Sciatic nerve (tissue), 2 donors: Measurements from ENCODE around the gene ABI3BP. TPM values are rescaled to one million over a fixed set of nuclear protein-coding genes. Genes with fewer than 3 reads are reported as not detected.

ENCODE experiments used
- ATAC-seq: fragments of 200-7000 bp; cut with Tn5 transposase; one replicate; pipeline ENCODE4 v1.9.1; 2020; ENCODE audit warnings: mild to moderate bottlenecking, moderate library complexity
- DNase-seq: peaks from one replicate; pipeline ENCODE4 v3.0.0-alpha.2; 2020; ENCODE audit warnings: low spot score
- intact Hi-C: fragments of 100-400 bp; cut with DNase I; formaldehyde crosslinking; loops from one replicate; pipeline ENCODE4 v1.14.2; 2022
- total RNA-seq: library from RNA; stranded (reverse); fragmentation: NEBNext Ultra II Directional; extraction: Animal tissue kit (Norgen Biotek cat#: 25700); gene quantifications from one replicate; pipeline ENCODE4 v1.2.1, GENCODE V29; 2021
- donor health status: DM: no; HTN: no; CAD: no.
- donor health status: DM: no; HTN: no; CAD: no.

ABI3BP gene
- total RNA-seq, 1 donor from 2014 or later = 369 TPM

- ATAC-seq (peak; percentile 27), DNase-seq (no peak)
- intact Hi-C loops = no loop called here
Observed at GRCh38 chr3:100760377-100760776, 232.8 kb downstream of the ABI3BP start.

DNA sequence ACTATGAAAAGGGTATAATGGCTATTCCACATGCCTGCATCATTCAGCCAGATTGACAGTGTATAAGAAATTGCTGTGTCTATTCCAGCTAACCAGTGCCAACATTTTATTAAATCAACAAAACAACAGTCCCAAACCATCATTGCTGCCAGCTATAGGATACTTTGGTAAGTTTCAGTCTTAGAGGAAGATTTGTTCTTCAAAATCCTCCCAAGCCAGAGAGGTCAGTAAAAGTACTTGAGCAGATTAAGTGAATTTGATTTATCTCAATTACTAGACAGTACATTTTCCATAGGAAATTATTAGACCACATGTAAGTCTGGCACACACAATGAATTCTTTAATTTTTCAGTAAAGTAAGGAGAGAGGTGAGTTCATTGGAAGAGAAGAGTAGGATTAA lies 233.3 kb downstream of the ABI3BP start:
- ATAC-seq = no peak
- no peak for DNase-seq
- intact Hi-C loops = no loop called here

DNA sequence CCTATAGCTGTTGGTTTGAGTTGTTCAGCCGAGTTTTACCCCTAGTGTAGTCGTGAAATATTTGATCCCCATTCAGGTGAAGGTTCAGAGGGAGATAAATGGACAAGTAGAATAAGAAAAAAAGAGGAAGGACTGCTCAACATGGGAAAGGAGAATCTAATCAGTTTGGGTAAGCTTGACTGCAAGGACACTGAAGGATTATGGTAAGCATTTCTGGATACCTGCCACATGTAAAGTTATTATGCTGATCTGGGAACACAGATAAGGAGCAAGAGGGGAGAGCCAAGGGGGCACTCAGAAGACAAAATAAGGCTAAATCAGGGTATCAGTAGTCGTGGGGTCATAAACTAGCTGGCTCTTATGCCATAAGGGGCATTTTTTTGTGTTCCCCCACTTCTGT lies 234.1 kb downstream of the ABI3BP start:
- DNase-seq (no peak), ATAC-seq (no peak)
- intact Hi-C loops = no loop called here

DNA sequence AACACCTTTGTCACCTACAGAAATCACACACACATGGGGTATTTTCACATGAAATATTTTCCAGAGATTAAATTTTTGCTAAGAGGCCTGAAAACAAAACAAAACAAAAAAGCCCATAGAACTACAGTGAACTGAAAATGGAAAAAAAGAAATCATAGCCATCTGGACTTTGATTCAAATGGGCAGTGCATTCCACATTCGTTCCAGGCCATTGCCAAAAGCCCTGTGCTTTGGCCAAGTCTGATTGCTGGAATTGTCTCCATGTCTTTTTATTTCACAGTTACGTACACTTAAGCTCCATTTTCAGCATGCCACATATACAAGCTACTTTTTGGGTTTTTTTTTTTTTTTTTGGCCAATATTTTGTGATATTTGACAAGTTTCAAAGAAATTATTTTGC lies 236.8 kb downstream of the ABI3BP start:
- intact Hi-C loops = no loop called here
- DNase-seq = peak; percentile 65
- ATAC-seq = peak; percentile 73

DNA sequence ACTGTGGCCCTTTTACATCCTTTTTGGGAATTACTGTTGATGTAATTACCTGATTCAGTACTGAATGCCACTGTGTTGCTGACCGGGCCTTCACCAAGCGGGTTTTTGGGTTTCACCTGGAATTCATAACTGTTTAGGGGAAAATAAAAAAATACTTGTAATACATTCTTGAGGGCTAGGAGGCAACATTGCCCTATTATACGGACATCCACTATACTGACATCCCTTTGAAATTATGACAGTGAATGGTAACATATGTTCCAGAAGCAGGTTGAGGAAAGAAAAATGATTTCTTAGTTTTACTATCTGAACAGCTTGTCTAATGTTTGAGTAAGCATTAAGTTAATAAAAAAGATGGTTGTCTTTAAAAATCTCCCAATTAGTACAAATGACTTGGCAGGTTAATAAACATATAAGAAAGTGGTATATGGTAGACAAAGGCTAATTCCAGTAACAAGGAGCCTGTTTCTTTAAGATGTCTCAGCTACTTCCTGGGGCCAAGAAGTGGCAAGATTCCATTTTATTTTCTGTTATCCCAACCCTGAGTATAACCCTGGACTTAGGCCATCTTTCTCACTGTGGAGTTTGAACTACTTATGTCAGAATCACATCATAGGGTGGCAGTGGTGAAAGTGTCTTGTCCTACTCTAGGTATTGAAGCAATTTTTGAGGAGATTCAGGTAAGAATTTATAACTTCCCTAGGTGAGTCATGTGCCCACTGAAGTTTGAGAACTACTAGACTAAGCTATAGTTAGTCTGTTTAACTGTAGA lies 238.5 kb downstream of the ABI3BP start:
- ATAC-seq = no peak
- DNase-seq = no peak
- intact Hi-C loops = loop anchor here (5.0 kb wide), 1 partner anchor 1638 kb away; no protein-coding TSS in a partner anchor

DNA sequence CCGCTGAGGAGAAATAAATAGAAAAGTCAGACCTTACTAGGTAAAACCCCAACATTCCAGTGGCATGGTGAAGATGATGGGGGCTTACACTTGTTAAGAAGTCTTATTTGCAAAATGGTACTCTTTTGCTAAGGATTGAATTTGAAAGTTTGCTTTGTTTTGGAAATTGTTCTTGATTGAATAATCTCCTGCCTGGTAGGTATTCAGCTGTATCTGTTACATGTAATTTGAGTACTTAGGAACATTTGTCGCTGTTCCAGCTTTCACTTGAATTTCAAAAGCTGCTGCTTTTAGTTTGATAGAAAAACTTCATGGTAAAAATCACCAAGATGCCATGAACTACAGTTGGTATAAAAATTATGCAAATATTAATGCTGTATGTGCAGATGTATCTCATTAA lies 239.4 kb downstream of the ABI3BP start:
- DNase-seq (no peak), ATAC-seq (no peak)
- intact Hi-C loops = loop anchor here (5.0 kb wide), 1 partner anchor 1638 kb away; no protein-coding TSS in a partner anchor

DNA sequence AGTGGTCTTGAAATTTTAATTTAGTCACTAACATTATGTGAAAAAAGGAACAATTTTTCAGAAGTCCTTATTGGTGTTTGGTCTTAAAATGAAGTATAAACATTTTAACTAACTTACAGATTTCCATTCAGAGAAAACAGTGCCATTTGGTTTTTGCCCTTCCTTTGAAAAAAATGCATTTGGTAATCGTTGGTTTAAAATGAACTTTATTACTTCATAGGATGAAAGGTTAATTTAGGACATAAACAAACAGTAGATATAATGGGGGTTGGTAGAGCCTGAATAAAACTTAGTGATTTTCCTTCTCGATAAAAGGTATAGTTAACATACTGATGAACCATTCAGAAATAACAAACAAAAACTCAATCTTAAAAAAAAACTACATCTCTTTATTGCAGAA lies 244.3 kb downstream of the ABI3BP start:
- intact Hi-C loops = no loop called here
- ATAC-seq = no peak
- DNase-seq = no peak

- intact Hi-C loops = no loop called here
- no peak for ATAC-seq
- DNase-seq = no peak
Observed at GRCh38 chr3:100748220-100748619, 245.0 kb downstream of the ABI3BP start.

GRCh38 chr3:100746092-100746491 lies 247.1 kb downstream of the ABI3BP start:
- DNase-seq = no peak
- no peak for ATAC-seq
- intact Hi-C loops = no loop called here

DNA sequence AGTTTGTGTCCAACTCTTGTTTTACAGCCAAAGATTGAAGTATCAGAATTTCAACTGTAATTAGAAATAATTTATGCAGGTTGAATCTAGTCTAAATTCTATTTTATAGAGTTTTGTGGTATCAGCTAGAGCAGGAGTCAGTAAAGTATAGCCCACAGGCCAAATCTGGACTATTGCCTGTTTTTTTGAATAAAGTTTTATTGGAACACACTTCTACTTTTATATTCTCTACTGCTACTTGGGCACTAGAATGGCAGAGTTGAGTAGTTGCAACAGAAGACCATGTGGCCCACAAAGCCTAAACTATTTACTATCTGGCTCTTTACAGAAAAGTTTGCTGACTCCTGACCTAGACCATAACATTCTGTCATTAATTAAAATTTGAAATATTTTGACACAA lies 247.6 kb downstream of the ABI3BP start:
- intact Hi-C loops = no loop called here
- no peak for ATAC-seq
- DNase-seq = no peak

DNA sequence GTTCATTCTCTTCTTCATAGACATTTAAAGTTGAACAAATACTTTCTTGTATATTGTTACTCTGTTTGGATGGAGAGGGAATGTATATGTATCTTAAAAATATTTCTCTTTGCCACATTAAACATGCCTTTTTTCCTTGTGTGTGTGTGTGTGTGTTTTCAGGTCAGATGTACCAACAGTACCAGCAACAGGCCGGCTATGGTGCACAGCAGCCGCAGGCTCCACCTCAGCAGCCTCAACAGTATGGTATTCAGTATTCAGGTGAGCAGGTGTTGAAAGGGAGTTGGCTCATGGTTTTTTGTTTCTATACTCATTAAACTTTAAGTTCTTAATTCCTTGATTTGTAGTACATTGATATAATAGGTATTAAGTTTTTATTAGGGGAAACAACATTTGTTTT lies 248.6 kb downstream of the ABI3BP start:
- no peak for DNase-seq
- ATAC-seq = no peak
- intact Hi-C loops = no loop called here

DNA sequence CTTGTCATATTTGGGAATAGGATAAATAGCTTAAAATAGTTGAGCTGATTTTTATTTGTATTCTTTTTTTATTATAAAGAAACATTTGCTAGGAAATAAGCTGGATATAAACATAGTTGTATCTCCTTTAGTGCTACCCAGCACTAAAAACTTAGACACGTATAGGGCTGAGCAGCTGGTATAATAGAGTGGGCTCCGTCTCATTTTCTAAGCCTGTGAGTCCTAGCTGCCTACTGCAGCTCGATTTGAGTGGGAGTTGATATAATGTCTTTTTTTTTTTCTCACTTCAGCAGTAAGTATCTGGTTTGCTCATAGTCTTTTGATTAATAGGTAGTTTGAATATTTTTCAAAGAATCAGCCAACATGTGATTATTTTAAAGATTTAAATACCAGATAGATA lies 249.7 kb downstream of the ABI3BP start:
- DNase-seq (no peak), ATAC-seq (no peak)
- intact Hi-C loops = no loop called here

DNA sequence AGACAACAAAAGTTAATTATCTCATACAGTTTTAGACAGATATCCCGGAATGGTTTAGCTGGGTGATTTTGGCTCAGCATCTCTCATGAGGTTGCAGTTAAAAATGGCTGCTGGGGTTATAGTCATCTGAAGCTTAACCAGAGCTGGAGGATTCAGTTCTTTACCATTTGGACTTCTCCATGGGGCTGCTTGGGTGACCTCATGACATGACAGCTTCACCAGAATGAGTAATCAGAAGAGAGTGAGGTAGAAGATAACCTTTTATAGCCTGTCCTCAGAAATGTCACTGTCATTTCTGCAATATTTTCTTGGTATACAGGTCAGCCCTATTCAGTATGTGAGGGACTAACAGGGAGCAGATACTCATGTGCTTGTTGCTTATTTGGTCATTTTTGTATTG lies 253.0 kb downstream of the ABI3BP start:
- DNase-seq (no peak), ATAC-seq (no peak)
- intact Hi-C loops = no loop called here

DNA sequence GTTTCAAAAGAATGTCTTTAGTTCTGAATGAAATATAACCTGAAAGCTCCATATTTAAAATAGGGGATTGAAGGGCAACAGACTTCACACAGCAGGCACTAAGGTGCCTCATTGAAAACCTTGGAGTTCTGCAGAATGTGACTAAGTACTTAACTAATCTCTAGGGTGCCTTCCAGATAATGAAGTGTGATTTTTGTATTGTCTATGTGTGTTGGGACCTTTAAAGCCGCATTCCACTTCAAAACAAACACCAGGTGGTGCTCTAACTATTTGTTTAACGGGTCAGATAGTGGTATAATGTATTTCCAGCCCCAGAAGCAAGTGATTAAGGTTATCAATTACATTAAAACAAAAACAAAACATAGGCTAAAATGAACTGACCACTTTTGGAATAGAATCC lies 255.9 kb downstream of the ABI3BP start:
- intact Hi-C loops = no loop called here
- no peak for DNase-seq
- no peak for ATAC-seq

DNA sequence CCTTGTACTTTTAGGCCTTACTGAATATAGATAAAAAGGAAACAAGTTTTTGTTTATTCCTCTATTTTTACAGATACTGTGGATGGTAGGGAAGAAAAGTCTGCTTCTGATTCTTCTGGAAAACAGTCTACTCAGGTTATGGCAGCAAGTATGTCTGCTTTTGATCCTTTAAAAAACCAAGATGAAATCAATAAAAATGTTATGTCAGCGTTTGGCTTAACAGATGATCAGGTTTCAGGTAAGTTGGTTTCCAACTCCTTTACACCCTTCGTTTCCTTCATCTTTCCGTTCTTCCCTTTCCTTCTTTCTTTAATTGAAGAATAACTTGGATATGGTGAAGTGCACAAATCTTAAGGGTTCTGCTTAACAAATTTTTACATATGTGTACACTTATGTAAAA lies 260.8 kb downstream of the ABI3BP start:
- intact Hi-C loops = no loop called here
- ATAC-seq = no peak
- no peak for DNase-seq

- DNase-seq (no peak), ATAC-seq (no peak)
- intact Hi-C loops = no loop called here
Observed at GRCh38 chr3:100730524-100730923, 262.7 kb downstream of the ABI3BP start.

DNA sequence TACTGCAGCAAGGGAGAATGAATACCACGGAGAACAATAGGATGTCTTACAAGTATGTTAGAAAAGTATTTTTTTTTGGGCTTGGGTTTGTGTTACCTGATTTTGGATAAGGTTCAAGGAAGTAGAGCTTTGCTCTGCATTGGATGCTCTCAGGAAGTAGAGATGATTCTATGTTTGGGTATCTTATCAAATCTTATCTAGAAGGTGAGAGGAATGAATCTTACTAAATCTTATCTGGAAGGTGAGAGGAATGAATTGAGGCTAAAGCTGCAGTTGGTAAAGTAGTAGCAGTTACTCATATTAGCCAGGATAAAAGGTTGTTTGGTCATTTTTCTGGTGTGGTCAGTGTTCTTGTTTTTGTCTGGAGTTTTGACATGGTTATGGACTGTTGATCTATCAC lies 266.5 kb downstream of the ABI3BP start:
- no peak for DNase-seq
- intact Hi-C loops = no loop called here
- ATAC-seq = no peak

- no peak for ATAC-seq
- intact Hi-C loops = no loop called here
- DNase-seq = no peak
Observed at GRCh38 chr3:100725935-100726513, 267.2 kb downstream of the ABI3BP start.

GRCh38 chr3:100720426-100720825 lies 272.8 kb downstream of the ABI3BP start:
- intact Hi-C loops = no loop called here
- DNase-seq (no peak), ATAC-seq (no peak)

- ATAC-seq = no peak
- no peak for DNase-seq
- intact Hi-C loops = no loop called here
Observed at GRCh38 chr3:100719136-100719535, 274.1 kb downstream of the ABI3BP start.
